ENCODE measurements around the gene CELA3A.

DNA sequence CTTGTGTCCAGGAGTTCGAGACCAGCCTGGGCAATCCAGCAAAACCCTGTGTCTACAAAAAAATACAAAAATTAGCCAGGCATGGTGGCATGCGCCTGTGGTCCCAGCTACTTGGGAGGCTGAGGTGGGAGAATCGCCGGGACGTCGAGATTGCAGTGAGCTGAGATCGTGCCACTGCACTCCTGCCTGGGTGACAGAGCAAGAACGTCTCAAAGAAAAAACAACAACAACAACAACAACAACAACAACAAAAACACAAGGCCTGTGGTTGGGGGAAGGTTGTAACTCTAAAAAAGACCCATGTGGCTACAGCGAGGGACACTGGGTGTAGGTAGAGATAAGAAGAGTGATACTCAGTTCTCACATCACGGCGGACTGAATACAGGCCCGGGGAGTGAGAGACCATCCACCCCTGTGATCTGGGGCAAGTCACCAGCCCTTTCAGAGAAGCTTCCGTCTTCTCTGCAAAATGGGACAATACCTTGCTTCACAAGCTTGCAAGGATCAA, 50.2 kb downstream of the CELA3A start:
- TF ChIP-seq POLR2AphosphoS5 (IDR thresholded peaks at IDR 0.05) = no peak
- TF ChIP-seq, protein P1, sequence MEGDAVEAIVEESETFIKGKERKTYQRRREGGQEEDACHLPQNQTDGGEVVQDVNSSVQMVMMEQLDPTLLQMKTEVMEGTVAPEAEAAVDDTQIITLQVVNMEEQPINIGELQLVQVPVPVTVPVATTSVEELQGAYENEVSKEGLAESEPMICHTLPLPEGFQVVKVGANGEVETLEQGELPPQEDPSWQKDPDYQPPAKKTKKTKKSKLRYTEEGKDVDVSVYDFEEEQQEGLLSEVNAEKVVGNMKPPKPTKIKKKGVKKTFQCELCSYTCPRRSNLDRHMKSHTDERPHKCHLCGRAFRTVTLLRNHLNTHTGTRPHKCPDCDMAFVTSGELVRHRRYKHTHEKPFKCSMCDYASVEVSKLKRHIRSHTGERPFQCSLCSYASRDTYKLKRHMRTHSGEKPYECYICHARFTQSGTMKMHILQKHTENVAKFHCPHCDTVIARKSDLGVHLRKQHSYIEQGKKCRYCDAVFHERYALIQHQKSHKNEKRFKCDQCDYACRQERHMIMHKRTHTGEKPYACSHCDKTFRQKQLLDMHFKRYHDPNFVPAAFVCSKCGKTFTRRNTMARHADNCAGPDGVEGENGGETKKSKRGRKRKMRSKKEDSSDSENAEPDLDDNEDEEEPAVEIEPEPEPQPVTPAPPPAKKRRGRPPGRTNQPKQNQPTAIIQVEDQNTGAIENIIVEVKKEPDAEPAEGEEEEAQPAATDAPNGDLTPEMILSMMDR (IDR thresholded peaks at IDR 0.05 in 8 of 11, conservative IDR thresholded peaks at IDR 0.05 in 3 of 11) = no peak

All from spleen (tissue), 7 donors.